Body of pancreas (tissue), 4 donors: Measurements from ENCODE around the gene TRPM5.

Experiments
- CTCF ChIP-seq, 7 experiments: fragments of 450-650 bp in 4 of 7; fragments of 200-600 bp in 3 of 7; sonication (generic) in 3 of 7; IDR thresholded peaks; one replicate each; pipeline ENCODE4 v1.5.1; 2016 to 2019; ENCODE audit warnings: antibody characterized with exemption in 7 of 7
- POLR2A ChIP-seq, 3 donors: fragments of 450-650 bp; IDR thresholded peaks; one replicate each; pipeline ENCODE4 v1.6.1; 2016; ENCODE audit warnings: antibody characterized with exemption in 3 of 3, mild to moderate bottlenecking in 2 of 3

DNA sequence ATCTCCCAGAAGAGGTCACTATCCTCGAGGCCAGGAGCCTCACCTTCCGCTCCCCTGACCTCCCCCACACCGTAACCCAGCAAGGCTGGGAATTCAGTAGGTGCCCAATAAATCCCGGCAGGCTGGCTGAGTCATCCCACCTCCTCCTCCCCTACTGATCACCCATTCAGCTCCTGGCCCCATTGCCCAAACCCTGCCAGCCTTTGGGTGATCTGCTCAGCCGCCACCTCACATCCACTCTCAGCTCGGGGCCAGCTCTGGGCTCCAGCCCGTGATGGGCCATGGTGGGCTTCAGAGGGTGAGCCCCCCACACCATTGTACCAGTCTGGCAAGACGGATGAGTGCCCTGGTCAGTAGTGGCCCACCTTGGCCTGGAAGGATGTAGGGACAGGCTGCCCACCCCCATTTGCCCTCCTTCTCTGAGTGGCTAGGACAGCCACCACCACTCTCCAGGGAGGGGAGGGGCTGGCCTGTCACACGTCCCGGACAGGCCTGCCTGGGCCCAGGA lies 8.2 kb downstream of the TRPM5 start:
- TF ChIP-seq CTCF (IDR thresholded peaks at IDR 0.05) (no peak), POLR2A (IDR thresholded peaks at IDR 0.05) (no peak)
